G401.6 (cell line): ENCODE results near the gene TRAFD1.

ENCODE experiments used
- FAIRE-seq: peaks from 2 replicates; lab custom pipeline; 2012; peaks lifted over from hg19 to GRCh38; lab: Jason Lieb, UNC

TRAFD1 gene

GRCh38 chr12:112160611-112161010 is 35.3 kb downstream of the TRAFD1 start:
- FAIRE-seq = no peak

DNA sequence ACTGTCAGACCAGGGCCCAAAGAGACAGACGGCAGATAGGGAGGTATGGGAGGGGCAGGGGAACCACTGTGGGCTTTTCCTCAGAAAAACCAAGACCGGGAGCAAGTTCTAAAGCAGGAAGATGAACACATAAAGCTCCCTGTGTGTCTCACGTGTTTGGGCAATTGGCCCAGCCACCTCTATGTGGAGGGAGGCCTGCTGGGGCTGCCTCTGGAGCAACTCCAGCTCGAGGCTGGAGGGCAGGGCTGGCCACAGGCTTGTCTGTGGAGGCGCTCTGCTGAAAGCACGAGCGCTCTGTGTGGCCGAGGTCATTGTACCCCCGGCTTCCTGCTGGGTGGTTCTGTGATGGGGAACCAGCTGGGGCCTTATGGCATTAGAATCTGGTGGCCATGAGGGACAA is 36.4 kb downstream of the TRAFD1 start:
- no peak for FAIRE-seq

GRCh38 chr12:112162241-112162790 is 37.0 kb downstream of the TRAFD1 start:
- no peak for FAIRE-seq

GRCh38 chr12:112163056-112163455 is 37.7 kb downstream of the TRAFD1 start:
- no peak for FAIRE-seq

GRCh38 chr12:112163471-112163991 is 38.2 kb downstream of the TRAFD1 start:
- no peak for FAIRE-seq

- FAIRE-seq = no peak
These were observed 38.8 kb downstream of the TRAFD1 start for GRCh38 chr12:112164011-112164660.

DNA sequence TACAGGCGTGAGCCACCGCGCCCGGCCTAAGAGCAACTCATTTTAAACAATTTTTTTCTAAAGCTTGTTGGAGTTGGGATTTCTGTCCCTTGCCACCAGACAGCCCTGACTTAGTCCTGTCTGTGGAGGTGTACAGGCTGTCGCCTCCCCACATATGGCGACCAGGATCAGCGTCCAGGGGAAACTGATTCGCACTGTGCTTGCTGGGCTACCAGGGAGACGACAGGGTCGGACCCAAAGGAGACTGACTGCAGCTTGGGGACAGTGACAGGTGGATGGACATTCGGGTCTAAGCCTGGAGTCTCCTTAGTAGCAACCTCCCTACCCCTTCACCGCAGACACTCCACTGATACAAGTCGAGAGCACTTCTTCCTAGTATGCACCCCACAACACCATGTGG is 40.3 kb downstream of the TRAFD1 start:
- FAIRE-seq = no peak

GRCh38 chr12:112166051-112167015 is 41.0 kb downstream of the TRAFD1 start:
- no peak for FAIRE-seq

- no peak for FAIRE-seq
These were observed 41.7 kb downstream of the TRAFD1 start for GRCh38 chr12:112167031-112167461.

DNA sequence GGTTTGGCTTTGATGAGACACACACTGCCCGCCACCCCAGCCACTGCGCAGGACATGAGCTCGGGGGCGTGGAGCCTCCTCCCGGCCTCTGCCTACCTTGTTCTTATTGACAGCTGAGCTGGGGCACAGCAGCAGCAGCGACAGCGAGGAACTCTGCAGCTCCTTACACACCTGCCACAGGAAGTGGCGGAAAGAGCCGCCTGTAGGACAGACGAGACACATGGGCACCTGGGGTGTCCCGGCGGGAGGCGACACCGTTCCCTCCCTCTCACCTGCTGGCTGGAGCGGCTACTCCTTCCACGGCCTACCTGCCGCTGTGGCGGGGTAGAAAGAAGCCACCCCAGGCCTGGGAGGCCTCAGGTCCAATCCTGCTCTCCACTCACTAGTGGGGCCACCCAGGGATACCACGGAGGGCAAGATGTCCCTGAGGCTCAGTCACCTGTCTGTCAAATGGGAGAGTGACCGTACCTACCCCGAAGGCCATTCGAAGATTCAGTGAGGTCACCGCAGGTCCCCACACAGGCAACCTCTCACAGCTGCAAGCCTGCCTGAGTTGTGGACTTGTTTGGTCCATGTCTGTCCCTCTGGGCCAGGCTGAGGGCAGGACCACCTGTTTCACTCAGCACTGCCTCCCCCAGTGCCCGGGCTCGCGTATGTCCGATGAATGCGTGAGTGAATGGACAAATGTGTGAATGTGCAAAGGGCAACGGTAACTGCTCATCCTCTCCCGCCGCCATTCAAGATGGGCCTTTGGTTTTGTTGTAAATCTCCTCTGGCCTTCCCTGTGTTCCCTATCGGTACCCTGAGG is 42.6 kb downstream of the TRAFD1 start:
- no peak for FAIRE-seq

GRCh38 chr12:112168561-112168971 is 43.2 kb downstream of the TRAFD1 start:
- no peak for FAIRE-seq

GRCh38 chr12:112169161-112169872 is 44.0 kb downstream of the TRAFD1 start:
- FAIRE-seq = no peak

GRCh38 chr12:112169966-112170365 is 44.6 kb downstream of the TRAFD1 start:
- FAIRE-seq = no peak

- FAIRE-seq = no peak
These were observed 45.0 kb downstream of the TRAFD1 start for GRCh38 chr12:112170376-112170775.

- no peak for FAIRE-seq
These were observed 45.7 kb downstream of the TRAFD1 start for GRCh38 chr12:112170971-112171596.

GRCh38 chr12:112172556-112173324 is 47.4 kb downstream of the TRAFD1 start:
- FAIRE-seq = no peak

GRCh38 chr12:112175361-112176155 is 50.2 kb downstream of the TRAFD1 start:
- FAIRE-seq = no peak

- no peak for FAIRE-seq
These were observed 51.1 kb downstream of the TRAFD1 start for GRCh38 chr12:112176321-112177010.

- no peak for FAIRE-seq
These were observed 53.4 kb downstream of the TRAFD1 start for GRCh38 chr12:112178796-112179195.
